Inflammatory macrophage treated with lipopolysaccharide for 4 hours (primary cell): ENCODE data around the gene MEIKIN.
"Not testable (repeated sequence)": the region's sequence is repeated elsewhere in the genome, so short reads cannot be mapped to it uniquely, and the experiment has no call there.

Experiments
- DNase-seq: peaks from one replicate; pipeline ENCODE4 v3.0.0-alpha.2; 2020

MEIKIN gene

DNA sequence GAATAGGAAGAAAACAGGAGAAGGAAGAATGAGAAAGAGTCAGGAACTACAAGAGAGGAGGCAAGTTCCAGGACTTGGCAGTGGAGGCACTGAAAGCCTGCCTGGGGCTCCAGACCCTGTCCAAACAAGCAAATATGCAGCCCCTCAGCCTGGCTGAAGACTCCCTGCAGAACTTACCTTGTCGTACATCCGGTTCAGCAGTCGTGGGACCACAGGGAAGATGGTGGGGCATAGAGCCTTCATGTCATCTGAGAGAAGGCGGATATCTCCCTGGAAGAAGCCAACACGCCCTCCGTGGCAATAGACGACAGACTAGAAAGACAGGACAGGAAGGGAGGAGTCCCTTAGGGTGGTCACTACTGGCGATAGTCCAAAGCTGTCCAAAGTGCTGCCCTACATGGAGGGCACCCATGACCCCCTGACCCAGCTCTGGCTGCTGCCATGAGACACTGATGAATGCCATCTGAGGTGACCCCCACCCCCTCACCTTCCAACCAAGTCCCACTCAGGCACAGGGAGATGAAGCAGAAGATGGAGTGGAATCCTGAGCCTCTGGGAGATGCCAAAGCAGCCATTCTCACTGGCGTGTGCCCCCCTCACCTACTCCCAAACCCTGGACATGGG, 27.7 kb upstream of the MEIKIN start:
- no peak for DNase-seq

DNA sequence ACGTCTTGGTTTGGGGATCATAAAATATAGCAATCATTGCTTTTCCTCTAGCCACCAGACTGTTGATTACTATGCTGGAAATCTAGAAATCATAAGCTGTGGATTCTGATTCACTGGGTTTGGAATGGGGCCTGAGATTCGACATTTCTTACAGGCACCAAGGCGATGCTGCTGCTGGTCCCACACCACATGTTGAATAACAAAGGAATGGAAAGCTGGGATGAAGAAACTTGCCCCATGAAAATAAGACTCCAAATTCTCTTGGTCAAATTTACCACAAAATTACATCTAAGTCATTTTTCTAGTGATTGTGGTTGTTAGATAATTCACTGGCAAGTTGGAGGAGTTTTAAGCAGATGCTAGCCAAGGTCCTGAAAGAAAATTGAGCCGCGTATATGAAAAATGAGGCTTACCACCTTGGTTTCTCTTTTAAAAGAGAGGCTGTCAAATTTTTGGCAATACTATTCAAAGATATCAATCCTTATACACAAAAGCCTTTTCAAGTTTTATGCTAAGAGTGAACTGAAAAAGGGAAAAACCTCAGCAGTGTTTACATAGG, 23.0 kb upstream of the MEIKIN start:
- no peak for DNase-seq

DNA sequence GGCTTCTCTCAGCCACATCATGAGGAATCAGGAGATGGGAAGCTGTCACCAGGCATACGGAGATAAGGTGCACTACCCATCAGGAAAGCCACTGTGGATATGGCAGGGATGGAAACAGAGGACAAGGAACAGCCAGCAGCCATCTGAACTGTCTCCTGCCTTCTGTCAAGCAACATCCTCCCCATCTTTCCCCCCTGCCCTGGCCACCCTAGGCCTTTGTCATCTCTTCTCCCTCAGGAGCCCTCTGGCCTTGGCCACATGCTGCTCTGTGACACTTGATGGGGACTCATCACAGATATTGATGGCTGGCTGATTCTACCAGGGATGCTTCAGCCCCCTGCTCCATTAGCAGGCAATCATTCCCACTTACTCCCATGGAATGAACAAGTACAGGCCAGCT, 21.1 kb upstream of the MEIKIN start:
- no peak for DNase-seq

DNA sequence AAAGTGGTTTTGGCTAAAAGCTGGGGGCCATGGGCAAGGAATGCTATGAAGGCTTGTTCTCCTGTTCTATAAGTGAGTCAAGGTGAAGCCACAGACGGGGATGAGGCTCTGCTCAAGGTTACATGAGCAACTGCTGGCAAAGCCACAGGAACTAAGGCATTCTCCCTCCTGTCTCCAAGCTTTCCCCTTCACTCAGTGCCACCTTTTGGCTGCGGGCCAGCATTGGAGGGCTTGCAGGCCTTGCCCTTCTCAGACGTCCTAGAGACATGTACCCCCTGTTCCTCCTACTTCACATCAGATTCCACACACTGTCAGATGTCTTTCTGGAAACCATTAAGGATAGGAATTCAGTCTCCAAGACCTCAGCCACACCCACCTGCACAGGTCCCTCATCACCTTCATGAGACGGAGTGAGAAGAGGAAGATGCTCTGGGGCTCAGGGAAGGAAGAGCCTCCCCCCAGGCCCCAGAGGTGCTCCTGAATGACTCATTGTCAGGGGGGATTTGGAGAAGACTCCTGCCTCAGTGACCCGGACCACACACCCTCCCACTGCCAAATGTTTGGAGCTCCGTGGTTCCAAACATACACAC, 20.5 kb upstream of the MEIKIN start:
- no peak for DNase-seq

DNA sequence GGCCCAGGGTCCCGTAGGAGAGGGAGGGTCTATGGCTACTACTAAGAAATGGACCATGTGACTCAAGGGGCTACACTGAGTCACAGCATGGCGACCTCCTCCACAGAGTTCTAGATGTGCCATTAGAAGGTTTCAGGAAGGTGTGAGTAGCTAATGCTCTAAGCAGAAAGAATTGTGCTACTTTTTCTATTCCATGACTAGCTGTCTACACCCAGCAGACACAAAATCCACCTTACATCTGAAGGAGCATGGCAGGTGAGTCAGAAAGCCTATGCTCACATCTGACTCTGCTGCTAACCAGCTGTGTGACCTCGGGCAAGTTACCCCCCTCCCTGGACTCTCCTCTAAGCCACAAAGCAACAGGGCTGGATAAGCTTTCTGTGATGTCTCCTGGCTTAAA, 14.4 kb upstream of the MEIKIN start:
- no peak for DNase-seq

DNA sequence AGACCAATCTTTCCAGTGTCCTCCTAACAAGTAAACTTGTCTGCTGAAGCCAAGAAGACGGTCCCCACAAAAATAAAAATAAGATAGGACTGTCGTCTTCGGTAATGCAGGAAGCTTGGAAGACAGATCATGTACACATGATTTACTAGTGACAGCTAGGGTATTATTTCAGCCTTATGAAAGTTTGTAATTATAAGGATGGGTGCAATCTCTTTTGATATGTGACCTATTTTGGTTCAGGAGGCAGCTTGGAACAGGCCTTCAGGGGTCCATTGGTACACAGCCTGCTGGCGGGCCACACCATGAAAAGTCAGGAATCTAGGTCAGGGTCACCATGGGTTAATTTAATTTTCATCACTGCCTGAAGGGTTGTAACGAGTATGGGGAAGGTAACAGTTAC, 13.7 kb upstream of the MEIKIN start:
- DNase-seq: no peak

DNA sequence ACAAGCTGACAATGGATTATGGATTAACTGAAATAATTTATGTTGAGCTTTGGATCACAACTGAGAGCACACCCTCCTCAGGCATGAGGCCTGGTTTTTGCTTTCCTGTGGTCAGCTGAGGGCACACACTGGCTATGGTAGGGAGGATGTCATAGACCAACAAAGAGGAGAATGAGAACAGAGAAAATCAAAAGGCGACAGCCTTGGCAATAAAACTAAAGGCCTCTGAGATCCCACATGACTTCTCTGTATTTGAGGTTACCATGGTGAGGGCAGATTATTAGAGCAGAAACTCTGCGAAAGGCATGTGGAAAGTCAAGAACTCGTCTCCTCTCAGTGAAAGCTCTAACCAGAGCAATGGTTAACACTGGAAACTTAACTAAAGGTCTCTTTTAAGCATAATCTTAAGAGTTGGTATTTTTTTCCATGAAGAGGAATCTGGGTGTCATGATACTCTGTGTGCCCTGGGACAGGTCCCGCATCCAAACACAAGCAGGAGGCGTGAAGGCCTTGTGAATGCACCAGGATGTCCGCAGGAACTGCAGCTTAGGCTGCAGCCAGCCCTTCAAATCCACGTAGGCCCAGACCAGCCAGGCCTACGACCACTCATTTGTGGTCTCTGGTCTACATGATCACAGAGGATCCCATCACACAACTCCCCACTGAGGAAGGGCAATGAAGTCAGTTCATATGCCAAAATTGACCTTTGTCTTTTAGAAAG, 12.4 kb upstream of the MEIKIN start:
- DNase-seq: no peak

DNA sequence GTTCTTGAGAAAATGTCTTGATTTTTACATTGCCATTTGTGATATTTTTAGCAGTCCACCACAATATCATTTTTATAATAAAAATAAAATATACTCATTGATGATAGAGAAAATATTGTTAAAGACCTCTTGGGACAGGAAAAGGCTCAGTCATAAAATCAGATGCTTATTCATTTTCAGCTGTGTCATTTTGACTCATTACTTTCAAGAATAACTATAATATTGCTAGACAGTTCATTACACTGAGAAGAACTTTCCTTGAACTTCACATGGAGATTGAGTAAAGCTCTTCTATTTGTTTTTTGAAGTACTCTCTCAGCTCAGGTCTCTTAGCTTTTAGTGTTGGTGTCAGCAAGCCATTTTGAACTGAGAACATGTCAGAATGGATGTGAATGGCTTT, 8.5 kb upstream of the MEIKIN start:
- DNase-seq: no peak

DNA sequence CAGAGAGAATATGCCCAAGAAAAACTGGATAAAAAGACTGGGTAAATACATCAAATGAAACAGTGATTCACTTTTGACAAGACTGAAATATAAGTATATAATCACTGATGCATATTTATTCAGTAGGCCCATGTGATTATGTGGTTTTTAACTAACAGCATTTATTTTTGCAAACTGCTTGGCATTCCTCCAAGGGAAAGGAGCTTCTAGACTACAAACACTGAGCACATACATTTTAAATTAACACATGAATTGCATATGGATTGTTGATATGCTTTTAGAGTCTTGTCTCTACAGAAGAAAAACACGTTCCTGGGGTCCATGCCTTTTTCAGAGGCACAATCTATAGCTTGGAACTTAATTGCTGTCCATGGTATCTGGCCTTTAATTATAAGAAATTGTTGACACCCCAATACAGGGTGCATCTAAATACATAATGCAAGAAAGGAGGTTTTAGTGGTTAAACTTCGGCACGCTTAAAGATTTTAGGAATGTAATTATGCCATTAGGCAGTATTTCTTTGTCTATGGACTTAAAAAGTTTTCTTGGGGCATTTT, 6.9 kb upstream of the MEIKIN start:
- DNase-seq: no peak

DNA sequence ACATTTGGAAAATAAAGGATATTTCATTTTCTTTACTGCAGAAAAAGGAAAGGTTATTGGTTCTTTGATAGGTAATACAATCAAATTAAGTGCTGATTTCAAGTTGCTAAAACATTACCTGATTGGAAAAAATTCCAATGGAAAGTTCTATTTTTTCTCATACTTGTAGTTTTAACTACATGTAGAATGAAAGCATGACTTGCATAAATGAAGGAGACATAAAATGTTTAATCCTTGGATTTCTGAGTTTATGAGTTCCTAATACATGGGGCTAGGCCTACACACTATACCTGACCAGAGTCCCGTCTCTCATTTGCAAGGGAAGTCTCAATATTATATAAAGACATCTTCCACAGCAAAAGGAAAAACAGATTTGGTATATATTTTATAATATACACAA, 5.2 kb upstream of the MEIKIN start:
- no peak for DNase-seq

DNA sequence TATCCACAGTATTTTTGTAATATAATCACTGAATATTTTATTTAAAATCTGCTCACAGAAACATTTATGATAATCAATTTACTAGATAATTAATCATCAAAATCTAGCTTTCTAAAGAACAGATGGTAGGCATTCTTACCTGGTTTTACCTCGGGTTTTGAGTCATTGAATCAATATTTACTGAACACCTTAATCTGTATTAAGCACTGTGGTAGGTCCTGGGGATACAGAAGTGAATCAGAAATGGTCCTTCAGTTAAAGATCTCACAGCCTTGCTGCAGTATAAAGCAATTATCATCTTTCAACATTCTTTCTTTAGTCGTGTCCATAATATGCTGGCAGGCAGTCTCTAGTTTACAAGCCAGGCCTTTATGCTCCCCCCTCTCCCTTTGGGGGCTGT, 2.0 kb upstream of the MEIKIN start:
- no peak for DNase-seq

DNA sequence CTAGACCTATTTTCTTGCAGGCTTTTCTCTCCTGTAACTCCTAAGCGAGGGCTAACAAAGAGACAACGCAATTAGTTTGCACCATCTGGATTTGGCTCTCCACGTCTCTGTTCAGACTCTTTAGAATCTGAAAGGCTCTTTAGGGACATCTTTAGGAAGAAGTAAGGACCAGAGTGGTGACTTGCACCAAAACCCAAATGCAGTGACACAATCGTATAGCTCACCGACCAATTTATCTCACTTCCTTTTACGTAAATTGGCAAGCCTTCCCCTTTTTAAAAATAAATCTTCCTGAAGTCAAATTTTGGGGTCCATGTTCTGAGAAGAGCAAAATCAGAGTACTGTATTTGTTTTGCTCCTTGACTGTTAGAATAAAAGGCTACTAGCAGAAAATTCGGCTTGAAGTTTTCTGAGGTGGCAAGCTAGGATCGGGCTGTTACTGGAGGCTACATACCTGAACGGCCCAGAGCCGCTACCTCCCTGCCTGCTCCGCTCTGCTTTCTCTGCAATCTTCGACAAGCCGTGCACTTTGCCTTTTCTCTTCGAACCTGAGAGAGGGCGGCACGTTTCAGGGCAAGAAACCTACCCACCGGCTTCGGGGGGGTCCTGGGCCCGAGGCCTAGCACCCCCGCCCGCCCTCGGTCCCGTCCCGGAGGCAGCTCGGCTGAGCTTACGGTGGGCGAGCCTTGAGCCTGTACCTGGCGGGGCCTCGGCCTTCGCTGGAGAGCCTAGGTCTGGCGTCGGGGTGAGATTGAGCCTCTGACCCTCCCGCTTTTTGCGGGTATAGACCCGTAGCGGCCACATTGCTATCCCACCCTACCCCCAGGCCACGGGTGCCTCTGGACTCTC, 537 bp downstream of the MEIKIN start:
- DNase-seq: peak; percentile 83

DNA sequence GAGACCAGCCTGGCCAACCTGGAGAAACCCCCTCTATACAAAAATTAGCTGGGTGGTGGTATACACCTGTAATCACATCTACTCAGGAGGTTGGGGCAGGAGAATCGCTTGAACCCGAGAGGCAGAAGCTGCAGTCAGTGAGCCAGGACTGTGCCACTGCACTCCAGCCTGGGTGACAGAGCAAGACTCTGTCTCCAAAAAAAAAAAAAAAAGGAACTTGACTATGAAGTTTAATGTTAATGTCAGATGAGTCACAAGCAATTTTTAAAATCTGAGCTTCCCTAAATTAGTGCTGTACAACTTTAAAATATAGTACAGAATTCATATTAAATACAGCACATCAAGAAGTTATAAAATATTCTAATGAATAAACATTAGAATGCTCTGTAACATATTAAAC, 1.5 kb downstream of the MEIKIN start:
- peak; percentile 83 for DNase-seq

DNA sequence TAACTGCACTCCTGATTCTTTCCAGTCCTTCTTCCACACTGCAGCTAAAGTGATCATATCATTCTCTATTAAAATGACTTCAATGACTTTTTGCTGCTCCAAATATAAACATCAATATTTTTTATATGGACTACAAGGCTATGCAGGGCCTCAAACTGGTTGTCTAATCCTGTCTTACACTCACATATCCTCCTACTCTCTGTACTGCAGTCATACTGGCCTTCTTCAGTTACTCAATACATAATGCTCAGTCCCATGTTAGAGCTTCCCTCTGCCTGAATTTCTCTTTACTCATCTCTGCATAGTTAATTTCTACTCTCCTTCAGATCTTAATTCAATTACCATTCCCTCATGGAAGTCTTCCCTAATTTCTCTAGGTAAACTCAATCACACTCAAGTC, 3.4 kb downstream of the MEIKIN start:
- peak; percentile 72 for DNase-seq

DNA sequence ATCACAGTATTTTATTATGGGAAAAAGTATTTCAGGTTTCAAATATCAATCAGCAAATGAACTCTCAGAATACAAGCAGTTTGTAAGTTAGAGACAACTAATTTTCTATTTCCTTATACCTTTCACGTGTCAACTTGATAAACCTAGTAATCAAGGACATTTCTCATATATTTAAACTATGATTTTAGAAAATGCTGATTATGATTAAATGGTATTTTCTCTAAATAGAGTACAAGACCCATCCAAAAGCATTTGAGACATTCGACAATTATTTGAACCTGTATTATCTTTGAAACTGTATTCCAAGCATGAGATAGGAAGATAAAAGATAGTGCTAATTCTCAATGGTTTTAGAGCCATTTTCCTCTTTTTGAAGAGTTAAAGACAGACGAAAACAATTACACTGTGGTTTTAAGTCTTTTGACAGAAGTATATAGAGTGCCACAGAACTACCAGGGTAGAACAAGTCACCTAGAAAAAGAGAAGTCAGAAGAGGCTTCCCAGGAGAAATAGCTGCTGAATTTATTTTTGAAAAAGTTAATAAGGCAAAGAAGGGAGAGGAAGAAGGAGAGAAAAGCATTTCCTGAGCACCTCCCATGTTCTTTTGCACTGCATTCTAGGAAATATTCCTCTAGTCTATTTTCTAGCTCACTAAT, 5.6 kb downstream of the MEIKIN start:
- no peak for DNase-seq

DNA sequence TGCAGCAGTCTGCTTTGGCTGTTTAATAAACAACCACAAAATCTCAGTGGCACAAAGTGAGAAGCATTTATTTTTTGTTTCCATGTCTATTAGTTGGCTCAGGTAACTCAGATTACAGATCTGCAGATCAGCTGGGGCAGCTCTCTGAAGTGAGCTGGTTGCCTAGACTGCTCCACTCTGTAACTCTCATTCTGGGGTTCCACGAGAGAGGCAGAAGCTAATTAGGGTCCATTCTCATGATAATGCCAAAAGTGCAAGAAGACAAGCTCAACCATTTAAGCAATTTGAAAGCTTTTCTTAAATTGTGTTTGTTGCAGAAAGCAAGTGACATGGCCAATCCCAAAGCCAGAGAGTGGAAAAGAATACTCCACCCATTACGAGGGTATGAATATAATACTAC, 13.2 kb downstream of the MEIKIN start:
- DNase-seq: no peak

DNA sequence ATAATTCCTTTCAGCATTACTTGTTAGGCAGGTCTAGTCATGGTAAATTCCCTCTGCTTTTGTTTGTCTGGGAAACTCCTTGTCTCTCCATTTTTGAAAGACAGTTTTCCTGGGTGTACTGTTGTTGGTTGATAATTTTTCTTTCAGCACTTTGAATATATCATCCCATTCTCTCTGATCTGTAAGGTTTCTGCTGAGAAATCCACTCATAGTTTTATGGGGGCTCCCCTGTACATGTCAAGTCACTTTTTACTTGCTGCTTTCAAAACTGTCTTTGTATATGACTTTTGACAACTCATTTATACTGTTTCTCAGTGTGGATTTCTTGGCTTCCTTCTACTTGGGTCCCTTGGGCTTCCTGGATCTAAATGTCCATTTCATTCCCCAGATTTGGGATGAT, 16.5 kb downstream of the MEIKIN start:
- no peak for DNase-seq

DNA sequence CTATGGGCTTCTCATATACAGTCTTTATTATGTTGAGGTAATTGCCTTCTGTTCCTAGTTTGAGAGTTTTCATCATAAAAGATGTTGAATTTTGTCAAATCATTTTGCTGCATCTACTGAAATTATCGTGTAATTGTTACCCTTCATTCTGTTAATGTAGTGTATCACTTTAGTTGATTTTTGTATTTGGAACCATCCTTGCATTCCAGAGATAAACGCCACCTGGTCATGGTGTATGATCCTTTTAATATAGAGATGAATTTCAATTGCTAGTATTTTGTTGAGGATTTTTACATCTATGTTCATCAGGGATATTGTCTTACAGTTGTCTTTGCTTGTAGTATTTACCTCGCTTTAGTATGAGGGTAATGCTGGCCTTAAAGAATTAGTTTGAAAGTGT, 19.3 kb downstream of the MEIKIN start:
- DNase-seq: no peak

DNA sequence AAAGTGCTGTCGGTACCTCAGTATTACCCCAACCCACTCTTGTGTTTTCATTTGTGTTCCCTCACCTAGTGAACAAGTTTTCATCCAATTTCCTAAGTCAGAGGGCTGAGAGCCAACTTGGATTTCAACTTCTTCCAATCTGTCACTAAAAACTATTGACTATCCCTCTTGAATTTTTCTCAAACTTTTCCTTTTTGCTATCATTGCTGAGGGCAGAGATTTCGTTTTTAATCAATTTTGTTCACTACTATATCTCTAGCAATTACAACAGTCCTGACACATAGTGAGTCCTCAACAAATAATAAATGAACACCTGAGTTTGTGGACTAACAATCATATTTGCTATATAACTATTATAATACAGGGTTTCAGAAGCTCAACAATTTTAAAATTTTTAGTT, 29.0 kb downstream of the MEIKIN start:
- no peak for DNase-seq

DNA sequence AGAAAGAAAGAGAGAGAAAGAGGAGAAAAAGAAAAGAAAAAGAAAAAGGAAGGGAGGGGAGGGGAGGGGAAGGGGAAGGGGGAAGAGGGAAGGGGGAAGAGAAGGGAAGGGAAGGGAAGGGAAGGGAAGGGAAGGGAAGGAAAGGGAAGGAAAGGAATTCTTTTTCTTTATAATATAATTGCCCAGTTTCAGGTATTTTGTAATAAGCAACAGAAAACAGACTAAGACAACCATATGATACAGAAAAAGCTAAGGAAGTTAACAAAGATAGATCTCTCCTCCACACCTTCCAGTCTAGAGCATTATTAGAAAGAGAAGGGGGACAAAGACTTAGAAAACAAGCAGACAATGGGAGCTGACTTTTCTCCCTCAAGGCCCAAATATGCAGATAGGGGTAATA, 31.0 kb downstream of the MEIKIN start:
- DNase-seq: no peak

DNA sequence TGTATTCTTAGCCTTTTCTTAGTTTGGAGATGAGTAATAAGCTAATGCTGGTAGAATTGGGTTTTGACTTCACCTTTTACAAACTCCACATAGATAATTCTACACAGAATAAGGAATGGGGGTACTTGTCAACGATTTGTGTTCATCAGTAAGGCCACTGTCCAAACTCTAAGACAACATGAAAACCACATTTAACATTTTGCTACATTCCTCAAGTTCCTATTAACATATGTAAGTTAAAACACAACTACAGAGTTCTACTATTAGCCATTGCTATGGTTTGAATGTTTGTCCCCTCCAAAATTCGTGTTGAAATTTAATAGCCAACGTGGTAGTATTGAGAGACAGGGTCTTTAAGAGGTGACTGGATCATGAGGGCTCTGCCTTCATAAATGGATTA, 31.9 kb downstream of the MEIKIN start:
- no peak for DNase-seq

DNA sequence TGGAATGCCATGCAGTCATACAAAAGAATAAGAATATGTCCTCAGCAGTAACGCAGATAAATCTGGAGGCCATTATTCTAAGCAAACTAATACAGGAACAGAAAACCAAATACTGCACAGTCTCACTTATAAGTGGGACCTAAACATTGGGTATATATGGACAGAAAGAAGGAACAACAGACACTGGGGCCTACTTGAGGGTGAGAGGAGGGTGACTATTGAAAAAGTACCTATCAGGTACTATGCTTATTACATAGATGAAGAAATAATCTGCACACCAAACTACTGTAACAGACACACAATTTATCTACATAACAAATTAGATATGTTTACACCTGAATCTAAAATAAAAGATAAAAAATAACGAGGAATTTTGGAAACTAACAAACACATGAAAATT, 38.8 kb downstream of the MEIKIN start:
- no peak for DNase-seq

DNA sequence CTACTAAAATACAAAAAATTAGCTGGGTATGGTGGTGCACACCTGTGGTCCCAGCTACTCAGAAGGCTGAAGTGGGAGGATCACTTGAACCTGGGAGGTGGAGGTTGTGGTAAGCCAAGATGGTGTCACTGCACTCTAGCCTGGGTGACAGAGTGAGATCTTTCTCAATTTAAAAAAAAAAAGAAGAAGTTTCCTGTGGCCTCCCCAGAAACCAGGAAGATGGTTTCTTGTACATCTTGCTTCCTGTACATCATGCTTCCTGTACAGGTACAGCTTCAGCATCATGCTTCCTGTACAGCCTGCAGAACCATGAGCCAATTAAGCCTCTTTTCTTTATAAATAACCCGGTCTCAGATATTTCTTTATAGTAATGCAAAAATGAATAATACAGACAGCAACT, 43.2 kb downstream of the MEIKIN start:
- not testable (repeated sequence) for DNase-seq
